Renal pelvis (tissue), 12 donors: ENCODE results near the gene PPP2R3A. TPM values are rescaled to one million over a fixed set of nuclear protein-coding genes. Genes with fewer than 3 reads are reported as not detected.
"Not testable (repeated sequence)": the region's sequence is repeated elsewhere in the genome, so short reads cannot be mapped to it uniquely, and the experiment has no call there.

Experiments
- DNase-seq: peaks from one replicate; pipeline ENCODE4 v3.0.0-alpha.2; 2013
- long read RNA-seq, 16 experiments: transcript quantifications; one replicate each; lab custom pipeline, GENCODE V29; 2026
- polyA plus RNA-seq, 3 donors: library from polyadenylated mRNA; unstranded; fragments of 120-200 nt; gene quantifications; one replicate each; pipeline ENCODE4 v1.2.1, GENCODE V29; 2013; ENCODE audit not compliant: insufficient read length in 3 of 3

Gene PPP2R3A
- 10 to 100 TPM; 17.5 to 22.6 (median 21.5) TPM for polyA plus RNA-seq
- long read RNA-seq, donor 1, full-length matches to known transcripts, result 1 of 1 reads
- long read RNA-seq, donor 1, partial matches to known transcripts, result 0 of 1 reads
- long read RNA-seq, donor 1, other reads (novel, unspliced or antisense), result 0 of 1 reads
- long read RNA-seq, donor 2, full-length matches to known transcripts, result 1 of 1 reads
- long read RNA-seq, donor 2, partial matches to known transcripts, result 0 of 1 reads
- long read RNA-seq, donor 2, other reads (novel, unspliced or antisense), result 0 of 1 reads
- long read RNA-seq, donor 3, full-length matches to known transcripts, result 1 of 1 reads
- long read RNA-seq, donor 3, partial matches to known transcripts, result 0 of 1 reads
- long read RNA-seq, donor 3, other reads (novel, unspliced or antisense), result 0 of 1 reads
- long read RNA-seq, donor 4, result 0 reads
- long read RNA-seq, donor 5, partial matches to known transcripts, result 0 of 6 reads
- long read RNA-seq, donor 5, other reads (novel, unspliced or antisense), result 6 of 6 reads
- long read RNA-seq, donor 6, full-length matches to known transcripts, result 4 of 21 reads
- long read RNA-seq, donor 6, partial matches to known transcripts, result 17 of 21 reads
- long read RNA-seq, donor 6, other reads (novel, unspliced or antisense), result 0 of 21 reads
- long read RNA-seq, donor 7, partial matches to known transcripts, result 13 of 14 reads
- long read RNA-seq, donor 7, other reads (novel, unspliced or antisense), result 0 of 14 reads
- long read RNA-seq, donor 8, partial matches to known transcripts, result 6 of 6 reads
- long read RNA-seq, donor 8, other reads (novel, unspliced or antisense), result 0 of 6 reads
- long read RNA-seq, donor 9, full-length matches to known transcripts, result 3 of 3 reads
- long read RNA-seq, donor 9, partial matches to known transcripts, result 0 of 3 reads
- long read RNA-seq, donor 9, other reads (novel, unspliced or antisense), result 0 of 3 reads
- long read RNA-seq, donor 10, result 0 reads
- long read RNA-seq, donor 11, partial matches to known transcripts, result 6 of 6 reads
- long read RNA-seq, donor 11, other reads (novel, unspliced or antisense), result 0 of 6 reads
- long read RNA-seq, donor 12, full-length matches to known transcripts, result 3 of 3 reads
- long read RNA-seq, donor 12, partial matches to known transcripts, result 0 of 3 reads
- long read RNA-seq, donor 12, other reads (novel, unspliced or antisense), result 0 of 3 reads
- long read RNA-seq, donor 13, result 0 reads
- long read RNA-seq, donor 14, result 0 reads
- long read RNA-seq, donor 15, full-length matches to known transcripts, result 1 of 1 reads
- long read RNA-seq, donor 15, partial matches to known transcripts, result 0 of 1 reads
- long read RNA-seq, donor 15, other reads (novel, unspliced or antisense), result 0 of 1 reads
- long read RNA-seq, donor 16, partial matches to known transcripts, result 0 of 1 reads
- long read RNA-seq, donor 16, other reads (novel, unspliced or antisense), result 0 of 1 reads

DNA sequence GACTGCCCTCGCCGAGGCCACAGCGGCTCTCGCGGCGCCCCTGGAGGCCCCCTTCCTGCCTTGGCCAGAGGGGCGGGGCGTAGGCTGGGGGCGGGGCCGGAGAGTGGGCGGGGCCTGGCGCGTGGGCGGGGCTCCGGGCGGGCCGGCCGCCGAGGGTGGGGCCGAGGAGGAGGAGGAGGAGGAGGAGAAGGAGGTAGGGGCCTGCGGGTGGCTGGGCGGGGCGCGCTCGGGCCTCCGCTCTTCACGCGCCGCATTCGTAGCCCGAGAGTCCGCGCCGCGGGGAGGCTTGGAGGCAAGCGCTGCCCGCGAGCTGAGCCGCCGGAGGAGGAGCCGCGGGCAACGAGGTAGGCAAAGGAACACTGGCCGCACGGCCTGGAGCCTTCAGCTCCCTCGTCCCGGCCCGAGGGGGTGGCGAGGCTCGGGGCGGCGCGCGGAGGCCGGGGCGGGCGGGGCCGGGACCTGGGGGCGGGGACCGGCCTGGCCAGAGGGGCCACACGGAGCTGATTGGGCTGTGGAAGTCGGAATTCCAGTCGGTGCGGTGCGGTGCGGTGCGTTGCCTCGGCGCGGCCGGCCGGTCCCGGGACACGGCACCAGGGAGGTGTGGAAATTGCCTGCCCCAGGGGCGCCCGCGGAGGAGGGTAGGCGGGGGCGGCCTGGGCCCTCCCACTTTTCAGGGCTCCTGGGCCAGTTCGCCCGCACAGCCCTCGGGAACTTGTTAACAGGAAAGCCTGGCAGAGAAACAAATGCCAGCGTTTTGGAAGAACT lies at the start of gene PPP2R3A:
PPP2R3A (plus strand) TSS at position 223 of the 765 bp plus-strand sequence. CDS start 35,771 bp downstream, outside the sequence.
- peak; percentile 84 for DNase-seq

- no peak for DNase-seq
Observed at GRCh38 chr3:135916310-135916709, 49.2 kb upstream of the PPP2R3A start.

DNA sequence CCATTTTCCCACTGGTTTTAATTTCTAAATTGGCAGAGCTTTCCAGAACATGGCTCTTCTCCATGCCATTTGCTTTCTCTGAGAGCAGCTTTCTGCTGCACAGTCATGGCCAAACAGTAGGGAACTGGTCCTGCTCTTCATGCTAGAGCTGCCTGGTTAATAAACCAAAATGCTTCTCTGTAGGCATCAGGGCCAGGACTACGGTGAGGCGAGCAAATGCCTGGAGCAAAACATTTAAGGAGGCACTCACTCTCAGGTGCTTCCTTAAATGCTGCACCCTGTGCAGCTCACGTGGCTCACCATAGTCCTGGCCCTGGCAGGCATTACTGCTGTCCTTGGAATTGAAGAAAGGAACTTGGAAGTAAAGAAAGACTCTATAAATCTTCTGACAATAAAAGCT lies 48.5 kb upstream of the PPP2R3A start:
- no peak for DNase-seq

GRCh38 chr3:135917927-135918597 lies 47.5 kb upstream of the PPP2R3A start:
- no peak for DNase-seq

- DNase-seq, result no peak
Observed at GRCh38 chr3:135918600-135918999, 46.9 kb upstream of the PPP2R3A start.

- no peak for DNase-seq
Observed at GRCh38 chr3:135920275-135920674, 45.3 kb upstream of the PPP2R3A start.

GRCh38 chr3:135922903-135923250 lies 42.7 kb upstream of the PPP2R3A start:
- DNase-seq, result no peak

- DNase-seq, result no peak
Observed at GRCh38 chr3:135924506-135924905, 41.0 kb upstream of the PPP2R3A start.

DNA sequence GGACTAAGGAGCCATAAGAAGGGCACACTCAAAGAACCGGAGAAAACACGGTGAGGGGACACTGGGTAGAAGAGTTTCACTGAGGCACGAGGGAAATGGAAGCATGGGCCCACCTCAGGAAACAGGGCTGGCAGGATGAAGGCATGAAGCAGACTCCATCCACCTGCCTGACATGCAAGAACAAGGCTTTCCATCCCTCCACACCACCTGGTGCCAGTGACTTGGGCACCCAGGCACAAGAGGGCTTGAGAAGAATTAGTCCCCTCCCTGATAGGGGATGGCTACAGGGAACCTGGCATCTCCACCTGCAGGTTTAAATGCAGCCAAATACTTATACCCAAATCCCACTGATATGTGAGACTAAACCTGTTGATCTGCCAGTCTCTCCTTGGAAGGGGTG lies 38.9 kb upstream of the PPP2R3A start:
- DNase-seq, result no peak

DNA sequence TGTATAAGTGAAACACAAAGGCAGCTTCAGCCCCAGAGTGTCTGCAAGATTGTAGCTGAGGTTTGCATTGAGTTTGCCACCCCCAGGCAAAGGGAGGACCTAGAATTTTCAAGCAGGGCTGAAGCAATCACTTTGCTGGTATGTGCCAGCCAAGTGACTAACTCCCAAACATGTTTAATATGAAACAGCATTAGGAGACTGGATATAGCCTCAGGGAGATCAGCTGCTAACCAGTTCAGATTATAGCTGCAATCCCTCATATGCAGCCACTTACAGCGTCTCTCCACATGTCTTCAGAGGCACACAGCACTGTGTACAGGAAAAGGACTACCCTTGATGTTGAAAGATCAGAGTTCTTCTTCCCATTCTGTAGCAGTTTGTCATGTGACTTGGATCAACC lies 38.4 kb upstream of the PPP2R3A start:
- DNase-seq, result no peak

- DNase-seq, result no peak
Observed at GRCh38 chr3:135929670-135930069, 35.9 kb upstream of the PPP2R3A start.

GRCh38 chr3:135930255-135930654 lies 35.3 kb upstream of the PPP2R3A start:
- DNase-seq, result no peak

- DNase-seq, result not testable (repeated sequence)
Observed at GRCh38 chr3:135935171-135935570, 30.4 kb upstream of the PPP2R3A start.

DNA sequence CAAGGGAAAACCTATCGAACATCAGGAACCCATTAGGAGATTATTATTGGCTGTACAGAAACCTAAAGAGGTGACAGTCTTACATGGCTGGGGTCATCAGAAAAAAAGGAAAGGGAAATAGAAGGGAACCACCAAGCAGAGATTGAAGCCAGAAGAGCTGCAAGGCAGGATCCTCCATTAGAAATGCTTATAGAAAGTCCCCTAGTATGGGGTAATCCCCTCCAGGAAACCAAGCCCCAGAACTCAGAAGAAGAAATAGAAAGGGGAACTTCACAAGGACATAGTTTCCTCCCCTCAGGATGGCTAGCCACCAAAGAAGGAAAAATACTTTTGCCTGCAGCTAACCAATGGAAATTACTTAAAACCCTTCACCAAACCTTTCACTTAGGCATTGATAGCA lies 27.8 kb upstream of the PPP2R3A start:
- DNase-seq, result not testable (repeated sequence)

- DNase-seq, result no peak
Observed at GRCh38 chr3:135944831-135945230, 20.7 kb upstream of the PPP2R3A start.

GRCh38 chr3:135950941-135951340 lies 14.6 kb upstream of the PPP2R3A start:
- no peak for DNase-seq

- DNase-seq, result no peak
Observed at GRCh38 chr3:135964160-135964955, 1.2 kb upstream of the PPP2R3A start.

DNA sequence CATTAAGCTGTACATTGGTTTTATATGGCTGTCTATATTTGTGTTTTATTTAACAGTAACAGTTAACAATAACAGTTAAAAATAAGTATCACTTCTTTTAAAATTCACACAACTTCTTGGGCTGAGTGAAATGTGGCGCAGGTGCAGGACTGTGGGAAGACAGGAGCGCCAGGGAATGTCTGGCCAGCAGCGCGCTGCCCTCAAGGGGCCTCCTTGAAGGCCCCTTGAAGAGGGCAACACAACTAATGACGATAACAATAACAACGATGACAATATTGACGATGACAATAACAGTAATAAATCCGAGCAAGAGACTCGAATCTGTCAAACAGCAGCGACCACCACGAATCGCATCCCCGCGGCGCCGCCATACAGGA lies 411 bp upstream of the PPP2R3A start:
- DNase-seq, result no peak

DNA sequence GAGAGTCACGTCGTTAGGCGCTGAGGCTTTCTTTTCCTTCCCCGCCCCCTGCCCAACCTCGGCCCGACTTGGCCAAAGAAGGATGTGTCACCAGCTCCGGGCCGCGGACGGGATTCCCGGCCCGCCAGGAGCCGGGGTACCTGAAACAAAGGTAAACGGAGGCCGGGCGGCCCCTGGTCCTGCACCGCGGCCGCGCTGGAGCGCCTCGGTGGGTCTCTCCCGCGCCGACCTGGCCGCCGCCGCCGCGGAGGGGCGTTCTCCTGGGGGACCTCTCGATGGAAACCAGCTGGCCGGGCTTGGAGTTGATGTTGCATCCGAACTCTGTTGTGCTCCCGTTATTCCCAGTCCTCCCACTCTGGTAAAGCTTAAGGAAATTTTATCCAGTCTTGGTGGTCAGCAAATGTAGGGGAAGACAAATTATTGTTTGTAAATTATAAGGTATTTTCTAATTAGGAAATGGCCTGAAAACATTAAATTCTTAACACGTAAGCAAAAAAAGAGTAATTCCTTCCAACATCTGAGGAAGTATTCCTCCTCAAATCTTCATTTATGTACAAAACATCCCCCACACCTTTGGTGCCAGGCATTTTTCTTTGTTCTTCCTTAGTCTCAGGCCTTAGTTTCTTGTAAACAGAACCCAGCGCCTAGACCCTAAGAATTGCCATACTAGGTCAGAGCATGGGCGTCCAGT lies 888 bp downstream of the PPP2R3A start:
- peak; percentile 75 for DNase-seq
